Mesenteric fat pad (tissue), 1 donor: ENCODE results near the gene FNDC10. TPM values are rescaled to one million over a fixed set of nuclear protein-coding genes. Genes with fewer than 3 reads are reported as not detected.
"Not testable (repeated sequence)": the region's sequence is repeated elsewhere in the genome, so short reads cannot be mapped to it uniquely, and the experiment has no call there.

Experiments
- DNase-seq: peaks from one replicate; pipeline ENCODE4 v3.0.0-alpha.2; 2020; ENCODE audit warnings: low spot score
- long read RNA-seq: library from polyadenylated mRNA; unstranded; transcript quantifications from one replicate; pipeline ENCODE4 v2.0.0, GENCODE V29; 2020
- total RNA-seq: library from RNA; stranded (reverse); fragmentation: NEBNext Ultra II Directional; extraction: Animal tissue kit (Norgen Biotek cat#: 25700); gene quantifications from one replicate; pipeline ENCODE4 v1.2.1, GENCODE V29; 2021
- donor health status: DM: yes; HTN: yes; CAD: no.

Gene FNDC10
- 2.9 TPM for total RNA-seq
- long read RNA-seq, partial matches to known transcripts: 0 of 1 reads
- long read RNA-seq, other reads (novel, unspliced or antisense): 0 of 1 reads

- DNase-seq: no peak
Measured at GRCh38 chr1:1599935-1600860, at the start of gene FNDC10. Gene FNDC10, minus strand, starts transcription at chr1:1600135. Its CDS starts 120 bp downstream, at chr1:1600015.

- DNase-seq: not testable (repeated sequence)
Measured at GRCh38 chr1:1648265-1648664, 48.3 kb upstream of the FNDC10 start.

- peak; percentile 62 for DNase-seq
Measured at GRCh38 chr1:1647567-1648241, 47.8 kb upstream of the FNDC10 start.

- DNase-seq: not testable (repeated sequence)
Measured at GRCh38 chr1:1646326-1646725, 46.4 kb upstream of the FNDC10 start.

GRCh38 chr1:1640711-1641461, 41.0 kb upstream of the FNDC10 start:
- peak; percentile 43 for DNase-seq

GRCh38 chr1:1640081-1640480, 40.1 kb upstream of the FNDC10 start:
- DNase-seq: peak; percentile 53

- DNase-seq: peak; percentile 74
Measured at GRCh38 chr1:1639368-1639767, 39.4 kb upstream of the FNDC10 start.

GRCh38 chr1:1638528-1638927, 38.6 kb upstream of the FNDC10 start:
- DNase-seq: peak; percentile 51

- peak; percentile 33 for DNase-seq
Measured at GRCh38 chr1:1637479-1637875, 37.5 kb upstream of the FNDC10 start.

- peak; percentile 83 for DNase-seq
Measured at GRCh38 chr1:1636621-1637478, 36.9 kb upstream of the FNDC10 start.

GRCh38 chr1:1634613-1635012, 34.7 kb upstream of the FNDC10 start:
- DNase-seq: peak; percentile 89

- DNase-seq: not testable (repeated sequence)
Measured at GRCh38 chr1:1633409-1633808, 33.5 kb upstream of the FNDC10 start.

- no peak for DNase-seq
Measured at GRCh38 chr1:1631782-1632420, 32.0 kb upstream of the FNDC10 start, which contains the start of gene MMP23B. Gene MMP23B, plus strand, starts transcription at chr1:1632173. Its CDS starts 46 bp downstream, at chr1:1632219.

- DNase-seq: no peak
Measured at GRCh38 chr1:1630965-1631781, 31.2 kb upstream of the FNDC10 start.

- DNase-seq: no peak
Measured at GRCh38 chr1:1630191-1630964, 30.4 kb upstream of the FNDC10 start.

- DNase-seq: no peak
Measured at GRCh38 chr1:1629430-1630190, 29.7 kb upstream of the FNDC10 start.

GRCh38 chr1:1628754-1629429, 29.0 kb upstream of the FNDC10 start:
- DNase-seq: no peak
